Urinary bladder (tissue), 4 donors: Measurements from ENCODE around the gene ERBB4. TPM values are rescaled to one million over a fixed set of nuclear protein-coding genes. Genes with fewer than 3 reads are reported as not detected.

ENCODE experiments used
- DNase-seq: peaks from one replicate; pipeline ENCODE4 v3.0.0-alpha.2; 2015; ENCODE audit errors: extremely low spot score
- H3K27ac ChIP-seq: one replicate; pipeline ENCODE4 v1.5.1; 2013; ENCODE audit warnings: low read depth, mild to moderate bottlenecking, moderate library complexity
- H3K36me3 ChIP-seq: one replicate; pipeline ENCODE4 v1.6.1; 2013; ENCODE audit warnings: mild to moderate bottlenecking, moderate library complexity; ENCODE audit not compliant: insufficient read depth
- H3K4me1 ChIP-seq: one replicate; pipeline ENCODE4 v1.6.1; 2013; ENCODE audit warnings: mild to moderate bottlenecking, moderate library complexity; ENCODE audit not compliant: insufficient read depth
- H3K4me3 ChIP-seq: one replicate; pipeline ENCODE4 v1.5.1; 2013; ENCODE audit warnings: low read depth, low read length
- WGBS: extraction: QIAGEN DNeasy Blood & Tissue Kit; methylation state at CpG from one replicate; pipeline ENCODE4 v1.1.7; 2013; 5-methylcytosine and 5-hydroxymethylcytosine counted together
- polyA plus RNA-seq: library from polyadenylated mRNA; stranded (reverse); fragments of 200-250 nt; gene quantifications from one replicate; pipeline ENCODE4 v1.2.3, GENCODE V29; 2013
- total RNA-seq: library from RNA; depleted of rRNA; stranded (reverse); fragments of >200 nt; gene quantifications from one replicate; pipeline ENCODE4 v1.2.3, GENCODE V29; 2014
- donor health status: healthy with polysubstance abuse.
- donor health status: healthy.

ERBB4 gene
- total and polyA plus RNA-seq, 2 donors: 0.13 to 3.2 TPM

GRCh38 chr2:212535996-212536816 is 2.4 kb downstream of the ERBB4 start:
- no peak for DNase-seq
- WGBS: 7% methylated on average over 34 of the region's 34 CpGs
- Histone ChIP-seq H3K4me1 (no peaks in the 10 kb centered on the region), H3K4me3 (peak overlapping the region; percentile 62), H3K27ac (no peak overlapping the region), H3K36me3 (no peaks in the 10 kb centered on the region)

GRCh38 chr2:212534336-212534735 is 4.3 kb downstream of the ERBB4 start:
- DNase-seq: no peak
- WGBS: 90% methylated on average over 2 of the region's 2 CpGs
- Histone ChIP-seq H3K4me3 (no peak overlapping the region), H3K36me3 (no peaks in the 10 kb centered on the region), H3K27ac (no peak overlapping the region), H3K4me1 (no peaks in the 10 kb centered on the region)

GRCh38 chr2:212532585-212532984 is 6.0 kb downstream of the ERBB4 start:
- Histone ChIP-seq H3K27ac (no peak overlapping the region), H3K4me3 (no peak overlapping the region), H3K36me3 (no peaks in the 10 kb centered on the region), H3K4me1 (no peaks in the 10 kb centered on the region)
- DNase-seq: no peak
- 81% methylated on average over 2 of the region's 2 CpGs for WGBS

GRCh38 chr2:212532087-212532486 is 6.5 kb downstream of the ERBB4 start:
- Histone ChIP-seq H3K36me3 (no peaks in the 10 kb centered on the region), H3K27ac (no peak overlapping the region), H3K4me3 (no peak overlapping the region), H3K4me1 (no peaks in the 10 kb centered on the region)
- no peak for DNase-seq
- 67% methylated on average over 3 of the region's 3 CpGs for WGBS

- Histone ChIP-seq H3K27ac (no peak overlapping the region), H3K36me3 (no peaks in the 10 kb centered on the region), H3K4me1 (no peaks in the 10 kb centered on the region), H3K4me3 (no peak overlapping the region)
- WGBS: 96% methylated on average over 1 of the region's 1 CpG
- DNase-seq: no peak
Measured at GRCh38 chr2:212531499-212531898, 7.1 kb downstream of the ERBB4 start.

- WGBS: 30% methylated on average over 3 of the region's 3 CpGs
- Histone ChIP-seq H3K27ac (no peak overlapping the region), H3K4me3 (no peak overlapping the region), H3K4me1 (no peaks in the 10 kb centered on the region), H3K36me3 (no peaks in the 10 kb centered on the region)
- DNase-seq: no peak
Measured at GRCh38 chr2:212530991-212531390, 7.6 kb downstream of the ERBB4 start.

GRCh38 chr2:212530373-212530772 is 8.2 kb downstream of the ERBB4 start:
- no peak overlapping the region for H3K27ac ChIP-seq
- WGBS: 41% methylated on average over 1 of the region's 1 CpG
- no peak for DNase-seq

GRCh38 chr2:212528106-212528856 is 10.3 kb downstream of the ERBB4 start:
- no peaks in the 10 kb centered on the region for H3K36me3 ChIP-seq
- no peaks in the 10 kb centered on the region for H3K4me1 ChIP-seq
- 59% methylated on average over 6 of the region's 6 CpGs for WGBS
- no peak overlapping the region for H3K4me3 ChIP-seq
- no peak overlapping the region for H3K27ac ChIP-seq
- no peak for DNase-seq

More at GRCh38 chr2:212530373-212530772, 8.2 kb downstream of the ERBB4 start:
- no peak overlapping the region for H3K4me3 ChIP-seq
- H3K36me3 ChIP-seq: no peaks in the 10 kb centered on the region
- no peaks in the 10 kb centered on the region for H3K4me1 ChIP-seq

- Histone ChIP-seq H3K4me1 (no peaks in the 10 kb centered on the region), H3K36me3 (no peaks in the 10 kb centered on the region), H3K27ac (no peak overlapping the region), H3K4me3 (no peak overlapping the region)
- DNase-seq: no peak
- 71% methylated on average over 1 of the region's 1 CpG for WGBS
Measured at GRCh38 chr2:212526059-212526458, 12.5 kb downstream of the ERBB4 start.

GRCh38 chr2:212523756-212524155 is 14.8 kb downstream of the ERBB4 start:
- H3K36me3 ChIP-seq: no peaks in the 10 kb centered on the region
- no peaks in the 10 kb centered on the region for H3K4me1 ChIP-seq
- H3K27ac ChIP-seq: no peak overlapping the region
- no peak for DNase-seq
- WGBS: 31% methylated on average over 2 of the region's 2 CpGs
- no peak overlapping the region for H3K4me3 ChIP-seq

GRCh38 chr2:212520340-212520739 is 18.3 kb downstream of the ERBB4 start:
- DNase-seq: no peak
- Histone ChIP-seq H3K4me3 (no peak overlapping the region), H3K36me3 (no peaks in the 10 kb centered on the region), H3K27ac (no peak overlapping the region), H3K4me1 (no peaks in the 10 kb centered on the region)
- whole genome bisulfite sequencing: 31% methylated on average over 2 of the region's 2 CpGs

- Histone ChIP-seq H3K36me3 (no peaks in the 10 kb centered on the region), H3K27ac (no peak overlapping the region), H3K4me1 (no peaks in the 10 kb centered on the region), H3K4me3 (no peak overlapping the region)
- DNase-seq: no peak
- 92% methylated on average over 1 of the region's 1 CpG for WGBS
Measured at GRCh38 chr2:212517693-212518092, 20.9 kb downstream of the ERBB4 start.

GRCh38 chr2:212505586-212505985 is 33.0 kb downstream of the ERBB4 start:
- Histone ChIP-seq H3K36me3 (no peaks in the 10 kb centered on the region), H3K4me3 (no peak overlapping the region), H3K27ac (no peak overlapping the region), H3K4me1 (no peaks in the 10 kb centered on the region)
- 78% methylated on average over 2 of the region's 2 CpGs for WGBS
- no peak for DNase-seq

GRCh38 chr2:212495046-212495445 is 43.6 kb downstream of the ERBB4 start:
- WGBS: 41% methylated on average over 1 of the region's 1 CpG
- H3K4me3 ChIP-seq: no peak overlapping the region
- DNase-seq: no peak
- H3K4me1 ChIP-seq: no peaks in the 10 kb centered on the region
- no peak overlapping the region for H3K27ac ChIP-seq
- no peaks in the 10 kb centered on the region for H3K36me3 ChIP-seq
